ENCODE data around the gene HDAC1.

GRCh38 chr1:32352831-32353383 lies 61.0 kb downstream of the HDAC1 start:
- TF ChIP-seq EZH2 (IDR thresholded peaks at IDR 0.05; ENCODE audit: insufficient read depth, poor library complexity, severe bottlenecking) (no peak), EZH2phosphoT487 (IDR thresholded peaks at IDR 0.05; ENCODE audit: insufficient read depth, low read depth) (no peak)

Data from GM23248 (cell line).